Activated CD4-positive, alpha-beta T cell treated with anti-CD3 and anti-CD28 coated beads, Interleukin-10, Interleukin-2, amounts not matched to agents 100 ng/mL and 50 ng/mL, durations not matched to agents 16 hours and 8 hours (primary cell): ENCODE data around the gene SLC2A10.

Source experiments
- DNase-seq: peaks from one replicate; pipeline ENCODE4 v3.0.0-alpha.2; 2020

The SLC2A10 gene

GRCh38 chr20:46682063-46682821 is 27.2 kb upstream of the SLC2A10 start:
- DNase-seq: no peak

- no peak for DNase-seq
Measured at GRCh38 chr20:46683011-46683667, 26.3 kb upstream of the SLC2A10 start.

- no peak for DNase-seq
Measured at GRCh38 chr20:46683668-46683938, 25.8 kb upstream of the SLC2A10 start.

DNA sequence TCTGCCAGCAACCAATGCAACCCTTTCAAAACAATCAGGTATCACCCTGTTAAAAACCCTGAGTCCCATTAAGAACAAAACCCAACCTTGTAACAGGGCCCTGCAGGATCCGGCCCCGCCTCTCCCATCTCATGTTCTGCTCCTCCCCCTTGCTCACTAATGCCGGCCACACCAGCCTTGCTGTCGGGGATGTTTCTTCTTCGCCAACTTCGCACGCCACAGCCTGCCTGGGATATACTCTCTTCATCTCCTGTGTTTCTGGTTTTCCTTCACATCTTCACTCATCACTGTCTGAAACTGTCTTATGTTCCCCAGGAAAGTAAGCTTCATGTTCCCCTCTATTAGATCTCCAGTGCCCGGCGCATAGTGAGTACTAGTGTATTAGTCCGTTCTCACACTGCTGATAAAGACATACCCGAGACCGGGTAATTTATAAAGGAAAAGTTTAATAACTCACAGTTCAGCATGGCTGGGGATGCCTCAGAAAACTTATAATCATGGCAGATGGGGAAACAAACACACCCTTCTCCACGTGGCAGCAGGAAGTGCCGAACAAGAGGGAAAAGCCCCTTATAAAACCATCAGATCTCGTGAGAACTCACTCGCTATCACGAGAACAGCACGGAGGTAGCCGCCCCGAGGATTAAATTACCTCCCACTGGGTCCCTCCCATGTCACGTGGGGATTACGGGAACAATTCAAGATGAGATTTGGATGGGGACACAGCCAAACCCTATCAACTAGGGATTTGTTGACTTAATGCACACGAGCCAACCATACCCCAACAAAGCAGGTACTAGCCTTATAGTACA is 25.3 kb upstream of the SLC2A10 start:
- peak; percentile 8 for DNase-seq

DNA sequence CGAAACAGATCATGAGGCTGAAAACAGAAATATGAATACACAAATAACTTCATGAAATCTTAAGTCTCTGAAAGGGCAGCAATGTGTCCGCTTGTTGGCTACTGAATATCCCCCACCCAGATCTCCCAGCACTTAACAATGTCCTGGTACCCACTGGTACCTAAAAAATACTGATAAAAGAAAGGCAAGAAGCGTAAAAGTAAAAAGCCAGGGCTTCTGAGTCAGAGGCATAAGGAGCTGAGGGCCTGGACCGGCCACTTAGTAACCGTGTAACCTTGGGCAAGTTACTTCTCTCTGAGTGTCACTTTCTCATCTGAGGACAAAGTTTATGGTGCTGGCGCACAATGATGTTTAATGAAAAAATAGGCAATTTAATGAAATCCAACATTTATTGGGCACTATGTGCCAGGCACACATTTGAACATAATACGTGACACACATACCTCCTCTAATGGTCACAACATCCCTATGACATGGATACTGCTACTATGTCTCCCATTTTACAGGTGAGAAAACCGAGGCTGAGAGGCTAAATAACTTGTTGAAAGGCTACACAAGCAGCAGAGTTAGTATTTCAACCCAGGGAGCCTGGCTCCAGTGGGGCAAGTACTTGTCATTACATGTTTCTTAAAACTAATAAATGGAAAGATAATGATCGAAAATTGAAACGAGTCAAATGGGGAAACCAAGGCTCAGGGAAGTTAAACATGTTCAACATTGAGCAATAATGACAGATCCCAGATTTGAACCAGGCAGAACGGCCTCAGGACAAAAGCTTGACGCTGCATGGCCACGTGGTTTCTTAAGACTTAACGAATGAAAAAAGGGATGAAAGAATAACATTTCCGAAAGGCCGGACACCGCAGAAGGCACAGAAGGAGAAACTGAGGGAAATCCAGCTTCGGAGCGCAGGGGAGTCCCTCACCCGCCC is 21.0 kb upstream of the SLC2A10 start:
- DNase-seq: peak; percentile 9

DNA sequence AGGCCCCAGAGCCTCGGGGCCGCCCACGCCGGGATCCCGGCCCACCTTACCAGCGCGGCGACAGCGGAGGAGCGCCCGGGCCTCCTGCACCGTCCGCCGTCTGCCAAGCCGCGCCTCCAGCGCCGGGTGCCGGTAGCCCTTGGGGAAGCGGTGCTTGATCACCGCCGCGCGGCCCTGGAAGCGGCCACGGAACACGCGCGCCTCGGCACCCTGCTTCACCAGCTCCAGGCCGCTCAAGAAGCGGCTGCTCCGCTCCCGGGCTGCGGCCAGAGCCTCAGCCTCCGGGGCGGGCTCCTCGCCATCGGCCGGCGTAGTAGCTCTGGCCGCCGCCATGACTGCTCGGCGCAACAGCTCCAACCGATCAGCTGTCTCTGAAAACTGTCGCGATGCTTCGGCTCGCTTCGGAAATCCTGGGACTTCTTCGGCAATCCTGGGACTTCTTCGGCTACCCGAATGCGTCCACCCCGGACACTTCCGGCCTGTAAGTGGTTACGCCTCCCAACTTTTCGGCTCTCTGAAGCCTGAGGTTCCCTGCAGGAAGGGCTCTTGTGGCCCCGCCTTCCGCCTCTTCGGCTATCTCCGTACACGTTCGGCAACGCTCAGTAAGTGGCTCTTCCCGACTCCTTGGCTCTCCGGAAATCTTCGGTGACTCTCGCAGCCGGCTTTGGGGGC is 20.2 kb upstream of the SLC2A10 start, which contains the start of gene TP53RK:
Gene TP53RK (minus strand): TSS at position 363 of the 672 bp plus-strand sequence. CDS start 30 bp downstream, at position 333.
- peak; percentile 99 for DNase-seq

DNA sequence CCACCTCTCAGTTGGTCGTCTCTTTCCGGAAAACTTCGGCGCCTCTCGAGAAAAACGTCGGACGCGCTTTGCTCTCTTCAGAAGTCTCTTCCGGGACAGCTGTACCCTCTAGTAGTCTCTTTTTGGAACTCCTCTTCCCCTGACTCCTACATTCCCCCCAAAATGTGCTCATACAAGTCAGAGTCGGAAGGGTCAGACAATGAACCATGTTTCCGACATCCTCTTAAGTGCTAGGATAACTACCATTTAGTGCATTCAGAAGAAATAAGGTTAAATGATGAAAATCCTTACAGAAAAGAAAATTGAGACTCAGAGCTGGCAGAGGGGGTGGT is 19.7 kb upstream of the SLC2A10 start:
- DNase-seq: no peak

GRCh38 chr20:46690219-46691106 is 19.0 kb upstream of the SLC2A10 start:
- DNase-seq: no peak

- DNase-seq: no peak
Measured at GRCh38 chr20:46691196-46691595, 18.3 kb upstream of the SLC2A10 start.

- DNase-seq: peak; percentile 20
Measured at GRCh38 chr20:46694484-46694883, 15.0 kb upstream of the SLC2A10 start.

DNA sequence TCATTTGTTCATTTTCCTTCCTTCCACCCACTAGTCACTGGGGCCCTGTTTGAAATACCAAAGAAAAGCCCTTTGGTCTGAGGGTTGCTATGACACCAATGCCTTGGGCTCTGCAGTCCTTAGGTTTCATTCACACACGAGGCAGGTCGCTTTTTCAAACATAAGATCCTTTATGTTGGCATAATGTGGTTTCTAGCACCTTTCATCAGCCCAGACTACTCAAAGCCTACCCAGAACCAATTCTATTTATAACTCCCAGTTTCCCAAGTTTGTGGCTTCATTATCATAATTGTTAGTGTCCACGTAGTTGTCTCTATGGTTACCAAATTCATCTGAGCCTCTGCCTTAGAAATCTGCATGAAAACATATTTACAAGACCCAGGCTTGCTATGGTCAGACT is 13.6 kb upstream of the SLC2A10 start:
- DNase-seq: no peak

DNA sequence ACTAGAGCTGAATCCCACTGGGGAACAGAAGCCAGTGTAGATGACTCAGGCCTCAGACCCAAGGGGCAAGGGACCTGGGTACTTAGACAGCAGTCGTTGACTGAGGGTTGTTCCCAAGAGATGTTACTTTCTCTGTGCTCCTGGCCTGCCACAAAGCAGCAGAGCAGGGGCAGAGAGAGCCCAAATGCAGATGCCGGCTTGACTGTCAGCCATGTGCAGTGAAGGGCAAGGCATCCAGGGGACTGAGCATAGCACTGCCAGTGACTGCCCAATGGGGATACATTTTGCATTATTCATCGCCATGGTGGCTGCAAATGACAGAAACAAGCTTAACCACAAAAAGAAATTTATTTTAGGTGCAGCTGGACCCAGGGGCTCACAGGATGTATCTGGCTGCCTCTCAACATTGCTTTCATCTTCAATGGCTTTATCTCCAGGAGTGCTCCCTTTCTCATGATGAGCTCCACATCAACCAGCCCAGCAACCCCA is 12.6 kb upstream of the SLC2A10 start:
- DNase-seq: no peak

- DNase-seq: no peak
Measured at GRCh38 chr20:46698788-46699187, 10.7 kb upstream of the SLC2A10 start.

GRCh38 chr20:46699651-46700359 is 9.6 kb upstream of the SLC2A10 start:
- peak; percentile 28 for DNase-seq

- DNase-seq: no peak
Measured at GRCh38 chr20:46700481-46700880, 9.0 kb upstream of the SLC2A10 start.

DNA sequence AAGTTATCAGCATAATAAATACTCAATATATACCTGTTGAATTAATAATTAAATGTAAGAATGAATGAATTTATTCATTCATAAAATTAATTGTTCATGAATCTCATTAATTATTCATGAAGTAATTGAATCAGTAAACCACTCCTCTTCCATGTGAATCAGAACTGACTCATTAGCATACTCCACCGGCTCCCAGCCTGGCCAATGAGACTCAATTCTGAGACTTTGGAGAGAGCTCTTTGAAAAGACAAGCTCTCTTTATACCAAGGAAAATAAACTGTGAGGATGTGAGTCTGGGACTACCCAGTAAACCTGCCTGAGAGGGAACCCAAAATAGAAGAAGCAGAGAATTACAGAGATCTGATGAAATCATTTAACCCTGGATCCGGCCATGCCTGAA is 8.4 kb upstream of the SLC2A10 start:
- DNase-seq: no peak

- DNase-seq: no peak
Measured at GRCh38 chr20:46701556-46701955, 7.9 kb upstream of the SLC2A10 start.

- no peak for DNase-seq
Measured at GRCh38 chr20:46701986-46702385, 7.5 kb upstream of the SLC2A10 start.

- DNase-seq: no peak
Measured at GRCh38 chr20:46702447-46703203, 6.8 kb upstream of the SLC2A10 start.

GRCh38 chr20:46703435-46703834 is 6.0 kb upstream of the SLC2A10 start:
- DNase-seq: no peak
